Midbrain (tissue), 1 donor: ENCODE measurements around the gene MMP19.
"Not testable (repeated sequence)": the region's sequence is repeated elsewhere in the genome, so short reads cannot be mapped to it uniquely, and the experiment has no call there.

ENCODE experiments used
- DNase-seq: peaks from one replicate; lab custom pipeline; 2025; lab: John Stamatoyannopoulos, UW

MMP19 gene

DNA sequence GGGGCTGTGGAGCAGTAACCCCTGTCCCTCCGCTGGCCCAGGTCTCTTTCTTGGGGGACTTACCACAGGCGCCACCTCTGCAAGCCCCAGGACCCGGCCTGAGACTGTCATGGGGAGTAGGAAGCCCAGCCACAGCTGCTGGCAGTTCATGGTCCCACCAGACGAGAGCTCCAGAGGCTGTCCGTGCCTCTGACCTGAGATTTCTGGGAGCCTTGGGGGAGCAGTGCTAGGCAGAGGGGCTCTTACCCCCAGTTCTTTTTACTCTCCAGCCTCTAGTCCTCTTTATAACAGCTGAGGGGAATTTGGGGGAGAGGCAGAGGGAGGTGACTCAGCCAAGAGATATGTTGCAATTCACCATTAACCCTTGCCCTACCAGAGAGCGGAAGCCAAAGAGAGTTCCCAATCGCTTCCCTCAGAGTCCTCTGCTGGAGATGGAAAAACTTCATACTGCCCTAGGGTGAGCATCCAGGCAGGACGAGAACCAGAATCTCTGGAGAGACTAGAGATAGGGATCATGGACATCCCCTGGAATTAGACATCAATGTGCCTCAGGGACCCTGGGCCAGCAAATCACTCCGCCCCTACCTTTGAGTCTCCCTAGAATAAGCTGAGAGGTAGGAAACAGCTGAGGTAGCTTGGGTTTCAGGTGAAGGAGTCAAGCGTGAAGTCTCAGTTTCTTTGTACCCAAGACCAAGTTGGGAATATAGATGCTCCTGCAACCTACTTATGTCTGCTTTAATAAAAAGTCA is at the start of gene MMP19:
Gene MMP19 (minus strand): TSS at position 256 of the 749 bp plus-strand sequence. CDS start 106 bp downstream, at position 150.
- DNase-seq: no peak

DNA sequence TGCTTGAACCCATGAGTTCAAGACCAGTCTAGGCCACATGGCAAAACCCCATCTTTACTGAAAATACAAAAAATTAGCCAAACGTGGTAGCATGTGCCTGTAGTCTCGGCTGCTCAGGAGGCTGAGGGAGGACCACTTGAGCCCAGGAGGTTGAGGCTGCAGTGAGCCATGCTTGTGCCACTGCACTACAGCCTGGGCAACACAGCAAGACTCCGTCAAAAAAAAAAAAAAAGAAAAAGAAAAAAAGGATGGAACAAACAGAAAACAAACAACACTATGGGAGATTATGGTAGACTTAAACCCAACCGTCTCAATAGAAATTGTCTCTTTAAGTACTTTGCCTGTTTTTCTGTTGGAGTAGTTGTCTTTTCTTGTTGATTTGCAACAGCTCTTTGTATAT is 48.6 kb upstream of the MMP19 start:
- DNase-seq: no peak

- no peak for DNase-seq
Observed at GRCh38 chr12:55885113-55885512, 42.4 kb upstream of the MMP19 start.

DNA sequence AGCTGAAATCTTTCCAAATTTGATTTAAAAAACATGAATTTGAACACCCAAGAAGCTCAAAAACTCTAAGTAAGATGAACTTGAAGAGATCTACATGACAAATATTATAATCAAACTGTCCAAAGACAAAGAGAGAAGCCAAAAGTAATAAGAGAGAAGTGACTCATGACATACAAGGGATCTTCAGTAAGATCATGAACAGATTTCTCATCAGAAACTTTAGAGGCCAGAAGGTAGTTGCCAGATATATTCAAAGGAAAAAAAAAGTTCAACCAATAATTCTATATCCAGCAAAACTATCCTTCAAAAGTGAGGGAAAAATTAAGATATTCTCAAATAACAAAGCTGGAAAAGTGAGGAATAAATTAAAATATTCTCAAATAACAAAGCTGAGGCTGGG is 35.1 kb upstream of the MMP19 start:
- DNase-seq: no peak

- no peak for DNase-seq
Observed at GRCh38 chr12:55875704-55876467, 33.1 kb upstream of the MMP19 start.

DNA sequence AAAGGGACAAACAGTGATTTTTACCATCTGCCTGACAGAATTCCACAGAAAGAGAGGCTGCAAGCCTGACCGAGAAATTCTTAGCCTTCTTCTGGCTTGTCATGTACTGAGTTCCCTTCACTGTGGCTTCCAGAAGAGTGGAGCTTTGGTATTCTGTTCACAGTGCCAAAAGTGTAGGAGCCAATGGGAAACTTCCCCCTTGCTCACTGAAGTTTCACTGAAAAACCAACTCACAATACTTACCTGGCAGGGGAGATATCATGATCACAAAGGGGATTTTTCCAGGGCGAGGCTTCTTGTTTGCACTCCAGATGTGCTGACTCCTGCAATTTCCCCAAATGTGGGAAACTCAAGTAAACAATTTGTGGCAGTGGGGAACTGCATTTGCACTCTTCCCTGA is 31.7 kb upstream of the MMP19 start:
- no peak for DNase-seq

DNA sequence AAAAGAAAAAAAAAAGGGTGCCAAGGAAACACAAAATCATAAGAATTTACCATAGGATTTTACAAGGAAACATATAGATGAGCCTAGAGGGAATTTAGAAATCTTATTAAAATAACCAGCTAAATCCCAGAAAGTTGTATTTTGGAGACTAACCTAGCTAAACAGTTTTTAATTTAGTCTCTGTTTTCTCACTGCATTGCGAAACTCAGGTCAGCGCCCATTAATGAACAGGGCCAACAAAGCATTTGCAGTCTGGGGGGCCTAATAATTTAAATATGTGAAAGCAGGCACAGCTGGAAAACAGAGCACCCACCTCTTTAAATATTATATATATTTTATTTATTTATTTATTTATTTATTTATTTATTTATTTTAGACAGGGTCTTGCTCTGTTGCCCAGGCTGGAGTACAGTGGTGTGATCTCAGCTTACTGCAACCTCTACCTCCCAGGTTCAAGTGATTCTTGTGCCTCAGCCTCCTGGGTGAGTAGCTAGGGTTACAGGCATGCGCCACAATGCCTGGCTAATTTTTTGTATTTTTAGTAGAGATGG is 23.8 kb upstream of the MMP19 start:
- DNase-seq: not testable (repeated sequence)

DNA sequence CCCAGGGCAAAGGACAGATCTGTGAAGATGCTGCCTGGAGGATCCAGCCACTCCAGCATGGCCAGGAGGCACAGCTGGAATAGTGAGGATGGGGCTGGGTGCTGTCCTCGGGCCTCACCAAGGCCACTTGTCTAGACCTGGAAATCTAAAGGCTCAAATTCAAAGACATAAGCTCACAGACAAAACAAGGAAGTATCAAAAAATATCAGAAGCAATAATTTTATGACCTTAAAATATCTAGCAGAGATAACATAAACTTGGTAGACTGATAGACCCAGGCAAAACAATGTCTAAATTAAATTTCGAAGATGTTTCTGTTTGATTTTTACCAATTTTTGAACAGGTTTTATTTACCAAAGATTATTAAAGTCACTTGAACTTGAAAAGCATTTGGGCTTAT is 22.6 kb upstream of the MMP19 start:
- DNase-seq: no peak

DNA sequence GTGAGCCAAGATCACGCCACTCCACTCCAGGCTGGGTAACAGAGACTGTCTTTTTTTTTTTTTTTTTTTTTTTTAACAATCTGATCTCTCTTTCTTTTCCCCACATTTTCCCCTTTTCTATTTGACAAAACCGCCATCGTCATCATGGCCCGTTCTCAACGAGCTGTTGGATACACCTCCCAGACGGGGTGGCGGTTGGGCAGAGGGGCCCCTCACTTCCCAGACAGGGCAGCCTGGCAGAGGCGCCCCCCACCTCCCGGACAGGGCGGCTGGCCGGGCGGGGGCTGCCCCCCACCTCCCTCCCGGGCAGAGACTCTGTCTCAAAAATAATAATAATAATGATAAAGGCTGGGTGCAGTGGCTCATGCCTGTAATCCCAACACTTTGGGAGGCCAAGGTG is 20.2 kb upstream of the MMP19 start:
- not testable (repeated sequence) for DNase-seq

GRCh38 chr12:55862286-55862685 is 19.6 kb upstream of the MMP19 start:
- no peak for DNase-seq

DNA sequence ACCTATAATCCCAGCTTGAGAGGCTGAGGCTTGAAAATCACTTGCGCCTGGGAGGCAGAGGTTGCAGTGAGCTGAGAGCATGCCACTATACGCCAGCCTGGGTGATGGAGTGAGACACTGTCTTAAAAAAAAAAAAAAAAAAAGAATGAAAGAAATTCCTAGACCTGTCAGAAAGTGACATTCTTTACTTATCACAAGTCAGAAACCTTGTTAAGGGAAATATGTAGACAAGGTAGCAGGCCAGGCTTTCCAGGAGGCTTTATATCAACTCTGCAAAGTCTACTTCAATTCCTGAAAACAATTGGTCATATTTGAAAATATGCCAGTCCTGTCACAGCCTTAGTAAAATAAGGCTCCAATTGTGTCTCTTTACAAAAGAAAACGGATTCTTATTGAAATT is 19.1 kb upstream of the MMP19 start:
- DNase-seq: no peak

- no peak for DNase-seq
Observed at GRCh38 chr12:55861396-55861795, 18.7 kb upstream of the MMP19 start.

DNA sequence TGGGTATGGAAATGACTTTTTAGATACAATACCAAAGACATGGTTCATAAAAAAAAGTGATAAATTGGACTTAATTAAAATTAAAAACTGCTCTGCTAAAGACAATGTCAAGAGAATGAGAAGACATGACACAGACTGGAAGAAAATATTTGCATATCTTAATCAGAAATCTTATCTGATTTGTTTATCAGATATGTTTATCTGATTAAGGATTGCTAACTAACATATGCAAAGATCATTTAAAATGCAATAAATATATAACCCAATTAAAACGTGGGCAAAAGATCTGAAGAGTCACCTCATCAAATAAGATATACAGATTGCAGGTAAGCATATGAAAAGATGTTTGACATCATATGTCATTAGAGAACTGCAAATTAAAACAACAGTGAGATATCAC is 10.0 kb upstream of the MMP19 start:
- no peak for DNase-seq

- DNase-seq: no peak
Observed at GRCh38 chr12:55850893-55851292, 8.2 kb upstream of the MMP19 start.

DNA sequence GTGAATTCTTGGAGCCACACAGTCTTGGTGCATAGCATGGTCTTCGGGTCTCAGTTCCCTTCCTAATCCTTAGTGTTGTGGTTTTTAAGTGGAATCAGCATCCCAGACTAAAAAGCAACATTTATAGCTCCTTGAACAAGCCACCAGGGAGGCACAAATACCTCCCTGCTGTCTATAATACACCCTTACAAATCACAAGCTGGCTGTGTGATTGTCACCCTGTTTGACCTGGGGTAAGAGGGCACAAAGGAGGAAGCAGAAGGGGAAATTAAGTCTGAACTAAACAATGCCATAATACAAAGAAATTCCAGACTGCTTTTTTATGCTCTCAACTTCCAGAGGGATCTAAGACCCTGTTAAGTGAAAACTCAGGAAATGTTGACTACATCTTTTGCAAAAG is 7.7 kb upstream of the MMP19 start:
- no peak for DNase-seq

DNA sequence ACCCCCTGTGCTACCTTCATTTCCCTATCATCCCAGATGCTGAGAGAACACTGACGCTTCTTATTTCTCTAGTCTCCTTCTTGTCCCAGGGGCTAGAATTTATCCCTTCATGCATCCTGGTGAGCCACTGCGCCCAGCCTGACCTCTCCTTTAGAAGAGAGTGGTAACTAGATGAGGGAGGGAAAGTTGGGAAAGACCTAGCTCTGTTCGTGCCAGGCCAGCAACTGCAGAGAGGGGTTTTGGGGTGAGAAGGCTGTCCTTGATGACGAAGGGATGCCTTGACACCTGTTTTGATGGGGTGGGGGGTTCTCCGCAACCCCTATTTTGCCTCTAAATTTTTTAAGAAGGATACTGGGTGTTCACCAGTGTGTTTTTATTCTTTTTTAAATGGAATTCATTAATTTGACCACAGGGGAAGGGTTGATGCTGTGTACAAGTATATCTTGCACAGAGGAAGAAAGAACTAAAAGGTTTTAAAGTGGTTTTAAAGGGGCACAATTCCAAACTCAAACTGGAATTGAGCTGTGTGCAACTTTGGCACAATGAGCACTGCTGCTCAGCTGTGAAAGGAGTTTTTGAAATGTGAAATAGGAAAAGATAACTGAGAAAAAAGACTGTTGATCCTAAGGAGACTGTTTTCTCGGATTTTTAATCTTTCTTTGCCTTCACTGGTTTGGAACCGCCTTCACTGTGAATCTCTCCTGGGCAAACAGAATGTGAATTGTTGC is 7.0 kb upstream of the MMP19 start:
- no peak for DNase-seq

DNA sequence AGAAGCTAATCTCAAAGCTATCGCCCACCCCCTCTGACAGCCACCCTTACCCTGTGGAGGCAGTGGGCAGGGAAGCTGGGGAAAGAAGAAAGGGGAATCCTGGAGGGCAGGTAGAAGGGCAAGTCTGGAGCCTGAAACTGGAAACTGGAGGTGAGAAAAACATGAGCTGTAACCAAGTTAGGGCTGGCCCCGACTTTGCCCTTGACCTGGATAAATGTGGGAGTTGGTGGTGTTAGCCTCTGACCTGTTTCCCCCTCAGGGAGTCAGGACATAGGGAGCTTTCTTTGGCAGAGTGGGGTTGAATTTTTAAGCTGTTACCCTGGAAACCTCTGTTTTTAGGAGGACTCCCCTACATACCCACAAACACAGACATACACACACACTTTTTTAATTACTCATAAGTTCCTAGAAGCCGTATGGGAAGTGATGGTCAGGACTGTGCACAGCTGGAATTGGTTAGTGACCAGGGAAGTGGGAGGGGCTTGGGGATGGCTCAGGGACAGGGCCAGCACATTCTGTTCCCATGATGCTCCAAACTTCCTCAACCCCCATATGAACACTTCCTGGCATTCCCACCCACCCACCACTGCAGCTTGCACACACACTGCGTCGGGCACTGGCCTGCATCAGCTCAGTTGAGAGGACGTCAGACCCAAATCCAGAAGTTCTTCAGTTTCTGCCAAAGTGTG is 5.0 kb upstream of the MMP19 start:
- DNase-seq: peak; percentile 29

DNA sequence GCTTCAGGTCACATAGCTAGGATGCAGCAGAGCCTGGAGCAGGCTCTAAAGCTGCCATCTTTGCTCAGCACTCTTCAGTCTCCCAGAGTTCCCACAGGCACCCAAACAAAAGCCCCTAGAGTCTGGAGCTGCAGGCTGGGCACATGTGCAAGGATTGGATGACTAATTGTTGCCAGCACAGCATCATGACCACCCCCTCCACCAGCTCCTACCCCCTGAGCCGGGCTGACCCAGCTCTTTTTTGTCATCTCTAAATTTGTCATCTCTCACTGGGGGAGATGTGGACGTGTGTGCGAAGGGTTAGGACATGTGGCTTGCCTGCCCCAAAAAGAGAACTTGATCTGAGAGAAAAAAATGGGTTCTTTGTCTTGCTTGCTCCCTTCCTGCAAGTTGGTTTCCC is 4.3 kb upstream of the MMP19 start:
- no peak for DNase-seq

GRCh38 chr12:55845785-55846496 is 3.2 kb upstream of the MMP19 start:
- DNase-seq: no peak

- DNase-seq: no peak
Observed at GRCh38 chr12:55845361-55845760, 2.6 kb upstream of the MMP19 start.

DNA sequence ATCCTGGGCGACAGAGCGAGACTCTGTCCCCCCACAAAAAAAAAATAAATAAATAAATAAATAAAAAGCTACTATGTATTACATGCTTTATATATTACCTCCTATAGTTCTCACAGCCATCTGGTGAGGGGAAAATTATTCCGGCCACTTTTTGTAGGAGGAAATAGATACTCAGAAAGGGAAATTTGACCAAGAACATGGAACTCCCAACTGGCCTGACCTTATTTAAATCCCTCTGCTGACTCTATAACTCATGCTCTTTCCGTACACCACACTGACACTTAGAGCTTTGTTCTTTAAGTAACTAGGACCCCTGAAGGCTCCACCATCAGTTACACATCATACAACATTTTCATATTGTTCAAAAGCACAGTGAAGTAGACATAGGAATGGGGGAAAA is 2.2 kb upstream of the MMP19 start:
- no peak for DNase-seq
